ENCODE results near the gene WDR19. TPM values are rescaled to one million over a fixed set of nuclear protein-coding genes. Genes with fewer than 3 reads are reported as not detected.

The WDR19 gene
- total RNA-seq, 1 donor from 2014 or later = 24.9 TPM

DNA sequence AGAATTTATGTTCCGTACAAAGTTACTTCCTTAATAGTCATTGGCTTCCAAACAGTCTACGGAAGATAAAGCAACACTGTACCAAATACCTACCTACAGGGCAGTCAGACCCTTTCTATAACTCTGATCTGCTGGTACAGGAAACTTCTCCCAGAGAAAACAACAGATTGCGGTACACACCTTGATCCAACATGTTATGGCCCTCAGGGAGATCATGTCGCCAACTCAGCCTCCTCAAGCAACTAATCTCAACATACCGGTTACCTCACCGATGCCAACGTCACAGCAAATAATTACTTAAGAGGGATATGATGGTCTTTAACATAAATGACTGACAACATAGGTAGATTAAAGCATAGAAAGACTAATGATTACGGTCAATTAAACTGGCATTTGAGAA is 113.5 kb downstream of the WDR19 start:
- no peak for DNase-seq (ENCODE audit: low spot score)
- no peak for ATAC-seq

DNA sequence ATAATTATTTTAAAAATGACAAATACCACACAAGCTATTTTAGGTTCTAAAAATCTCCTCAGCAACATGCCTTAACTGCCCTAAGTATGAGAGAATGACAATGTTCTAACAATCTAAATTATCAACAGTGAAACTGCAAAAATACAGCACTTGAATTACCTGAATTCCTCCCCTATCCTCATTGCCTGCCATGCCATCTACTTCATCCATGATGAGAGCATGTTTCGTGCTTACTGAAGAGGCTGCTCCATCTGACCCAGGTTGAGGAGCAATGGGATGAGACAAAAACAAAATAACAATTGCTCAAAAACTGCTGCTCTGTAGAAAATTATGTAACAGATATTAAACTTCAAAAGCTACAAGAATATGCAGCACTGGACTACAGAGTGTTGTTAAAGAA is 120.6 kb downstream of the WDR19 start:
- DNase-seq (ENCODE audit: low spot score) (no peak), ATAC-seq (no peak)

DNA sequence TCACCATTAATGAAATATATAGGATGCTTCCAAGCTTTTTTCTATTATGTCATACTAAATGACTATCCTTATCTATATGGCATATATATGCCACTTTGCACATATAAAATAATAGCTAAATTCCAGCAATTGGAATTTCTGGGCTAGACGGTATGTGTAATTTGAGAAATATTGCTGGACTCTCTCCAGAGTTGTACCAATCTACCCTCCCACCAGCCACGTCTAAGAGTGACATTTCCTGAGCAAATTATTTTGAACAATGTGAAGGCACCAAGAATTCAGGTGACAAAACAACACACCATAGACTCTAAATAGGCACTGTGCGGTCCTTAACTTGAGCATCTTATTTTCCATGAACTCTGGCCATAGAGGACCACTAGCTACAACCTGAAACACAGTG is 121.5 kb downstream of the WDR19 start:
- DNase-seq (ENCODE audit: low spot score) (no peak), ATAC-seq (no peak)

DNA sequence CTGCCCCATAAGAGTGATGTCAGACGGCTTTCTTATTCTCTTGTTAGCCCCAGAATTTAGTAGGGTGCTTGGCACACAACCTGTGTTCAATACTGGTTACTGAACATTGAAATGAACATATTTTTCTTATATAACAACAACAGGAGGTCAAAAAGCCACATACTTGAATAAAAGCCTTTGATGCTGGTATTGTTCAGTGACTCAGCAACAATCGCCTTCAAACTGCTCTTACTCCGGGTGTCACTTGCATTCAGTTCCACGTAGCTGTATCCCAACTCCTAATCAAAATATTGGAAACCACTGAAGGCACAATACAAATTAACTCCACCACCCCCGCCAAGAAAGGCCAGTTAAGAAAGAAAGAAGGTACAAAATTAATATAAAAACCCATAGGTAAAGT is 122.3 kb downstream of the WDR19 start:
- DNase-seq (ENCODE audit: low spot score) = no peak
- ATAC-seq = no peak

DNA sequence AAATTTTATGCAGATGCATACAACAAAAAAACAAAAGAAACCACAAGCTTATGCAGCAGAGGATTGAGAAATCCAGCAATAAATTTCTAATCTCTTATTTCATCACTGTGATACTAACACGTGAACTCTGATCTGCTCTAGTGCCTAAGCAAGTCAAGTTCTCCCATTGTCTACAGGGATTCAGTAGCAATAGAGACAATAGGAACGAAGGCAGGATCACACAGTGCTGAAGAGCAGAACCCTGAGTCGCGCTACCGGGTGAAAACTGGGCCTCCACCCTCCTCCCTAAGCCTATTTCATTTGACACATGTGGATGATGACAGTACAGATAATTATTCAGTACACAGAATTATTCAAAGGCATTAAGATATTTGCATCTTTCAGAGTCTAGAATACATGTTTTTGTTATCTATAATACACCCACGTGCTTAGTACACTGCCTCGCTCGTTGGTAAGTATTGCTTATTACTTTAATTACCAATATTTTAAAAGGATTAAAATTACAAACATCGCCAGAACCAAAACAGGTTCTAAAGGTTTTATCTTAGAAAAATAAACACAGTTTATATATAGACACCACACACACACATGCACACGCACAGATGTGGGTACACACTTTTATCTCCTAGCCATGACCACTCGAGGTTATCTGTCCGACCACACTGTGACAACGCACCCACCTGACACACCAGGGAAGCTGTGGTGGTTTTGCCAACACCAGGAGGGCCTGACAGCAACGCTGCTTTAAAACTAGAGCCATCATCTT is 123.8 kb downstream of the WDR19 start:
- no peak for DNase-seq (ENCODE audit: low spot score)
- peak; percentile 83 for ATAC-seq

DNA sequence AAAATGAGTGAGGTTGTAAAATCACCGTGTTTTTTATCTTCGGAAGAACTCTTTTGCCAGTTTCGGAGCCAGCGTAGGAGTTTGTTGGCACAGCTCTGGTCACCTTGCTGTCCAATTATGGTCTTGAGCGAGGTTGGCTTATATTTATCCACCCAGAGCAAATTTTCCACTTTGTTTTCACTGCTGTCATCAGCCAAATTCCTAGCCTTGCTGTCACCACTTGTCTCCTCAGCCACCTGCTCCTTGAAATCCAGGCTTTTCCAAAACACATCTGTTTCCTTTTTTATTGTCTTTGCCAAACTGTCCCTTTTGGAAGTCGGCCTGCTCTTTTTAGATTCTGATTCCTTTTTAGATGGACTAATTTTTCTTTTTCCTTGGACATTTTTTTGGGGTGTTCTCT is 126.3 kb downstream of the WDR19 start:
- no peak for DNase-seq (ENCODE audit: low spot score)
- no peak for ATAC-seq

DNA sequence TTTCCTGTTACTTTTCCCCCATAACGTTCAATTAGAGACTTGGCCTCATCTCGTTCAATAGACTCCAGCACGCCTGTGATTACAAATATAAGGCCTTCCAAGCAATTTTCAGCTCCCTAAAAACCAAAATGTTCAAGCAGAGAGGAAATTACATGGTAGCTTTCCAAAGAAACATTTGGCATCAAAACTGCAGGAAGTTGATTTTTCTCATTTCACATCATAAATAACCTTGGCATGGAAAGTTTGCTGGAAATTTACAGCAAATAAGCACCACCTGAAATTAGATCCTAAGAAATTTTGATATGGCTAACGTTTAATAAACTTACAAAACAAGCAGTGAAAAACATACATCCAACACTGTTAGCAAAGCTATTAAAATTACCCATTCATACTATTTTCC is 130.5 kb downstream of the WDR19 start:
- ATAC-seq = no peak

DNA sequence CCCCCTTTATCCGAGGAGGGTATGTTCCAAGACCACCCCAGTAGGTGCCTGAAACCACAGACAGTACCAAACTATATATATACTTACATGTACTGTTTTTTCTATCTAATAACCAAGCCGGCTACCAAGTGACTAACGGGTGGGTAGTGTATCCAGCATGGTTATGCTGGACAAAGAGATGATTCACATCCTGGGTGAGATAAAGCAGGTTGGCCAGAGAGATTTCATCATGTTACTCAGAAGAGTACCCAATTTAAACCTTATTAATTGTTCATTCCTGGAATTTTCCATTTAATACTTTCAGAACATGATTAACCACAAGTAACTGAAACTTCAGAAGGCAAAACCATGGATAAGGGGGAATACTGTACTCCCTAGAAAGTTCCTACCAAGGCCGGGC is 137.3 kb downstream of the WDR19 start:
- DNase-seq (ENCODE audit: low spot score) (no peak), ATAC-seq (no peak)

More for the DNA sequence above, 130.5 kb downstream of the WDR19 start:
- no peak for DNase-seq (ENCODE audit: low spot score)

DNA sequence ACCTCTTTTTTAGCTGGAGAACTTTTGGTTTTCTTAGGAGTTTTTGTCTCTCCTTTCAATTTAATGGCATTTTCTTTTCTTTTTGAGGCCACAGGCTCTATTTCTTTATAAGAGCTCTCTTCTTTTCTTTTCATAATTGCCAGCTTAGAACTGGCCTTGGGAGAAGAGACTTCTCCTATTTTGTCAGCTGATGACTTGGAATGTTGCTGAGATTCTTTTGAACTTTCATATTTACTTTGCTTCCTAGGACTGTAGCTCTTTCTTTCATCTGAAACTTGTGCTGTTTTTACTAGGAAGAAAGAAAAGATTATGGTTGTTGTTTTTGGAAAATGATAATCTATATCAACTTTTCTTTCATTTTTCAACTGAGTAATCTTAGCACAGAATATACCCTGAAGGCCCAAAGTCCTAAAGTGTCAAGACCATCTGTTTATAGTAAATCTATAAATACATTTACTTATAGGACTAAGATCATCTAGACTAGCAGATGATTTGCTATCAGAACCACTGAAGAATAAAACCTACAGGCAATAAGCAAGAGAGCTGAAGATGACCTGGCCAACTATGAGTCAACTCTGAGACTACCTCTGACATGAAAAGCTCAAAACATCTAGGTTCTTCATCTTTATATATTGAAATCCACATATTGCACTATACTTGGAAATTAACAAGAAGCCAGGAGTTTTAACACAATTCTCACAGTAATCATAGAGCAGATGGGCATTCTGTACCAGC is 138.2 kb downstream of the WDR19 start:
- DNase-seq (ENCODE audit: low spot score) = no peak
- ATAC-seq = no peak

DNA sequence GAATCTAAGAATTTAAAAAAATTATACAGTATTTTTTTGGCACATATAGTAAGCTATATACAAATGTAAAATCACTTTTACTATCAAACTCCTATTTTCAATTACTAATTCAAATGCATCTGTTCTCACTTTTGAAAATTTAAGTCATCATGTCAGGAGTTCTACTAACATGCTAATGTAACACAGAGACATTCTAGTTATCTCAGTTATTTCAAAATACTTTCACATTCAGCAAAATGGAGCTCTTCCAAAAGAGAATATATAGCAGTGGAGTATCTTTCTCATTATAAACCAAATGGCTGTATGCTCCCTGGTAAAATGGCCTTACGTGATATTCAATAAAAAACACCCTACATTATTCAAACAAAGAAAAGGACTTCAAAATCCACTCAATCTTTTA is 141.5 kb downstream of the WDR19 start:
- no peak for DNase-seq (ENCODE audit: low spot score)
- no peak for ATAC-seq

DNA sequence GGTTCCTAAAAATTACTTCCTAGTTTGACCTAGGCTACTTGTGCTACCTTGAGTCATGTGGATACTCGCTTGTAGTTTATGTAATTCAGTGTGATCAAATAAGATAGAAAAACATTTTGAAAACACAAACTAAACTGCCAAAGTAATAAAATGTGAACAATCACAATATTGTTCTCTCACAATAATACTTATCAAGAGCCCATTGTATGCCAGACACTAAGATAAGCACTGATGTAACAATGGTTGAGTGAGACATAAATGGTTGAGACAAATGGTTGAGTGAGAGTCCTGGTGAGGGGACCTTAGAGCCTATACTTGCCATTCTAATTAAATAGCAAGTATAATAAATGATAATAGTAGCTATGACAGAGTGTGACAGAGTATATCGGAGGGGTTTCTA is 142.1 kb downstream of the WDR19 start:
- no peak for DNase-seq (ENCODE audit: low spot score)
- ATAC-seq = peak; percentile 28

DNA sequence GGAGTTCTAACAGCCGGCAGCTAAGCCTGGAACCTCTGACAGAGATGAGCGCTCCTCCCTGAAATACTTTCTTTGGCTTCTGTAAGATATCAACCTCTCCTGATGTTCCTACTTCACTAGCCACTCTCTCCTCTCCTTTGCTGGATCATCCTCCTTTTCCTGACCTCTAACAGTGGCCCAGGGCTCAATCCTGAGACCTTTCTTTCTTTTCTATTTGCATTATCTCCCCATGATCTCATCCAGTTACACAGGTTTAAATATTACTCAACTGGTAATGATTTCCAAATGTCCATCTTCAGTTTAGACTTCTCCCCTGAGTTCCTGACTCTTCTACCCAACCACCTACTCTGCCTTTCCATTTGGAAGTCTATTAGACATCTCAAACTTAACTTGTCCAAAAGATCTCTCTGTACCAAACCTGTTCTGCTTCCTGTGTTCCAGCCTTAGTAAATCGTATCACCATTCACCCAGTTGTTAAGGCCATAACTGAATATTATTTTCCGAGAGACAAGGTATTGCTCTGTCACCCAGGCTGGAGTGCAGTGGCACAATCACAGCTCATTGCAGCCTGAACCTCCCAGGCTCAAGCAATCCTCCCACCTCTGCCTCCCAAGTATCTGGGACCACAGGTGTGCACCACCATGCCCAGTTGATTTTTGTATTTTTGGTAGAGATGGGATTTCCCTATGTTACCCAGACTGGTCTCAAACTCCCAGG is 142.7 kb downstream of the WDR19 start:
- ATAC-seq = peak; percentile 92
- no peak for DNase-seq (ENCODE audit: low spot score)

DNA sequence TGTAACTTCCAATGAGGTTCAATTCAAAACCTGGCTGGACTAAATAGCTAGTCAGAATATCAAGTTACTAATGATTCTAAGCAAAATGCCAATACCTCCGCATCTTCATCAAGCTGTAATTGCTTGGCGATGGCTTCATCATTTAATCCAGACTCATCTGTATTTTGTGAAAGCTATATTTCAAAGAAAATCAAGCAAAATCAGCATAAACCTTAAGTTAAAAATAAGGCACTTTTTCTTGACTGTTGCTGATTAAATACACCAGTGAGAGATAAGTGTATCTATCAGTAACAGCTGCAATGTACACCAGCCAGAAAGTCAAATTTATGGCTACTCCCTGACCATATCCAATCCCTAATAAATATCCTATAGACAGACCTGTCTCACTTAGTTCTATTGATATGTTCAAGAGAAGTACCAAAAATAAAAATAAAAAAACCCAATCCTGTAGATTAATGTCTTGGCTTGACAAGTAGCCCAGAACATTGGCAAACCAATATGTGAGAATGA is 144.2 kb downstream of the WDR19 start:
- ATAC-seq = no peak
- DNase-seq (ENCODE audit: low spot score) = no peak

DNA sequence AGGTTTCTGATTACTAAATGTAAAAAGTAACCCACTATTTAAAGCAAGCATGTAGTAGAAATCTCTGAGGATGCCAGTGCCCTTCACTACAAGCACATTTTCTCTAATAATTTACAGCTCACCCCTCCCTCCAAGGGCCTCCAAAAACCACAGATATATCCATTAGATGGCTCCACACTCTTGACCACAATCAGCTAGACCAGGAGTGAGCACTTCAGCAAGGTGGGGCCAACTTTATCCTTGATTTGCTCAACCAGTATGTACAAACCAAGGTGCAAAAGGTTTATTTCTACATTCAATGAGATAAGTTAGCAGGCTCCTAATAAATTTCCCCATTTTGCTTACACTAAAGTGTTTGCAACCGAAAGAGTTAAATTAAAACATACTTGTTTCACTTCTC is 148.0 kb downstream of the WDR19 start:
- DNase-seq (ENCODE audit: low spot score) = no peak

DNA sequence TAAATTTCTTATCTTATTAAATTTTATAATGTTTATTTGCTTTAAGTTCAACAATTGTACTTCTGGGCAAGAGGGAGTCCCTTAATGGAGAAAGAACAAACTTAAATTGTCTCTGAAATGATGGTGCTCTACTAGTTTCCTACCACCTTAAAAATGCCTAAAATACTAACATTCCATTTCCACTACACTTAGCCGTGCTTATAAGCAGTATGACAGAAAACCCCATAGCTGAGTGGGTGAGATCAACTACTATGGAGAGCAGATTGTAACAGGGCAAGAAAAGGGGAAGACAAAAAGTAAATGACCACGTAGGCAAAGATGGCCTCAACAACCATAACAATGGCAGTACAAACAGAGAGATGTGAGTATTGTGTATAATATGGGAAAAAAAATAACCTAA is 148.9 kb downstream of the WDR19 start:
- no peak for ATAC-seq
- no peak for DNase-seq (ENCODE audit: low spot score)

More for the DNA sequence above, 148.0 kb downstream of the WDR19 start:
- ATAC-seq = peak; percentile 94

Other genes starting within 250 kb of the WDR19 start
- 0.55 TPM for gene TMEM156, start 150.1 kb upstream of the WDR19 start, total RNA-seq
- gene KLHL5, start 120.3 kb upstream of the WDR19 start, total RNA-seq = 30.4 TPM
- gene RFC1, start 183.8 kb downstream of the WDR19 start, total RNA-seq = 16.1 TPM
- gene KLB, start 224.4 kb downstream of the WDR19 start, total RNA-seq = 22.0 TPM